ENCODE data around the gene HES4. TPM values are rescaled to one million over a fixed set of nuclear protein-coding genes. Genes with fewer than 3 reads are reported as not detected.

HES4 gene
- total and polyA plus RNA-seq, 2 donors (not counting 3 experiments of a cell fraction or from before 2014, with no cell fraction given) = 30.5 to 37.6 TPM

DNA sequence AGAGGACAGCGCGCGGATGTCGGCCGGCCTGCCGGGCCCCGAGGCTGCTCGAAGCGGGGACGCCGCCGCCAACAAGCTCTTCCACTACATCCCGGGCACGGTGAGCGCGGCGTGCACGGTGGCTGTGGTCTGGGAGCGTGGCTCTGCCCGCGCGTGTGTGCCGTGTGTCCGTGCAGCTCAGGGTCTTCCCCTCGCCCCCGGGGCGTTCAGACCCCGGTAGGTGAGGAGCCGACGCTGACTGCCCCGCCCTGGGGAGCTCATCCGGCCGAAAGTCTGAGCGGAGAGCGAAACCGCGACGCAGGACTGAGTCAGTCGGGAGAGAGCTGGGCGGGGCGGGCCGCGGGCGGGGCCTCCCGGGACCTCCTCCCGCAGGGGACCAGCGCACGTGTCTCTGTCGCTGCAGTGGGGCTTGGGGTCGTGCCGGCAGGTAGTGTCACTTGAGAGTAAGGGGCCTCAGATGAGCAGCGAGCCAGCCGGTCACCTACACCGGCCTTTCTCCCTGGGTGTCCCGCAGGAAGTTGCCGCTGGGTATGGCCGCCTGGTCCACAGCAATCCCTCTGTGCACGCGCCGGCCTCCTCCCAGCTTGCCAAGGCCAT, 33.1 kb downstream of the HES4 start:
- dilution Hi-C loops (cut with MboI; ENCODE audit: extremely low pct_ligation_motif_present, low sequenced_read_pairs) (no loop called here), intact Hi-C loops (cut with micrococcal nuclease) (no loop called here)
- no TSS peak for BruUV-seq (replicated peaks)
- Histone ChIP-seq H3K27me3 (ENCODE audit: control insufficient read depth in 2 of 2, insufficient read depth in 2 of 2, low read length in 2 of 2) (peaks cover 2% of the 10 kb centered on the region in 2 experiments), H3K4me1 (ENCODE audit: control insufficient read depth, extremely low read depth, insufficient read depth, low read length) (peaks cover 11% of the 10 kb centered on the region), H3K9me1 (replicated peaks; ENCODE audit: control insufficient read depth, extremely low read depth, insufficient read depth, low read length) (no peaks in the 10 kb centered on the region), H4K20me1 (replicated peaks; ENCODE audit: control insufficient read depth, extremely low read depth, insufficient read depth, low read length) (no peaks in the 10 kb centered on the region), H2AFZ (ENCODE audit: low read depth, low read length) (peak overlapping the region; percentile 35), H3K9ac (replicated peaks; ENCODE audit: extremely low read depth, insufficient read depth, low read length) (peak overlapping the region; percentile 21), H3K4me2 (ENCODE audit: insufficient read depth, low read length) (peak overlapping the region; percentile 80), H3K9me3 (replicated peaks; ENCODE audit: control insufficient read depth, insufficient read depth, low read length) (no peaks in the 10 kb centered on the region), H3K36me3 (ENCODE audit: control insufficient read depth in 2 of 2, extremely low read depth in 1 of 2, insufficient read depth in 2 of 2, low read length in 2 of 2) (peaks cover 0 to 2% of the 10 kb centered on the region in 2 experiments), H3K4me3 (replicated peaks in 1 of 3; ENCODE audit: insufficient read depth in 1 of 3, low read depth in 1 of 3, low read length in 3 of 3) (peak overlapping the region; percentile 7 to 60 (median 33)), H3K27ac (ENCODE audit: insufficient read depth, low read depth, low read length) (peak overlapping the region; percentile 47), H3K79me2 (ENCODE audit: control insufficient read depth, insufficient read depth, low read length) (no peaks in the 10 kb centered on the region)
- CTCF ChIA-PET = interaction anchor here (0.6 to 1.8 kb wide), 8 partner anchors 9 to 325 kb away, joined by 3 to 13 read pairs (median 4); partner anchors contain the start of gene PERM1
- FAIRE-seq = peak; percentile 89
- peak; percentile 57 for DNase-seq (ENCODE audit: low read depth, low spot score)
- POLR2A ChIA-PET = no interaction called here
- TF ChIP-seq MYC (IDR thresholded peaks at IDR 0.05; ENCODE audit: low read depth, low read length) (no peak), POLR2AphosphoS5 (IDR thresholded peaks at IDR 0.05; ENCODE audit: insufficient read depth, low read depth, low read length) (peak; percentile 74), GATA2 (IDR thresholded peaks at IDR 0.05; ENCODE audit: insufficient read depth, insufficient read length, low read depth, low read length) (no peak), POLR2A (IDR thresholded peaks at IDR 0.05; ENCODE audit: low read depth, low read length) (peak; percentile 50), FOS (IDR thresholded peaks at IDR 0.05; ENCODE audit: borderline replicate concordance, insufficient read depth, low read length) (peak; percentile 50), JUN (IDR thresholded peaks at IDR 0.05; ENCODE audit: borderline replicate concordance, insufficient read depth, insufficient read length, low read depth) (no peak)
- TF ChIP-seq, protein P1, sequence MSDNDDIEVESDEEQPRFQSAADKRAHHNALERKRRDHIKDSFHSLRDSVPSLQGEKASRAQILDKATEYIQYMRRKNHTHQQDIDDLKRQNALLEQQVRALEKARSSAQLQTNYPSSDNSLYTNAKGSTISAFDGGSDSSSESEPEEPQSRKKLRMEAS (IDR thresholded peaks at IDR 0.05; ENCODE audit: insufficient read depth, insufficient read length) = no peak
